HG02970 (cell line): Measurements from ENCODE around the gene SEC24C.
"Not testable (repeated sequence)": the region's sequence is repeated elsewhere in the genome, so short reads cannot be mapped to it uniquely, and the experiment has no call there.

Source experiments
- ATAC-seq: cut with Tn5 transposase; IDR thresholded peaks from one replicate; pipeline ENCODE4 v1.9.1; 2021; ENCODE audit warnings: mild to moderate bottlenecking, moderate library complexity, moderate number of reproducible peaks; ENCODE audit not compliant: unreplicated experiment, low FRiP score

The SEC24C gene

GRCh38 chr10:73769396-73769795 lies 25.2 kb downstream of the SEC24C start:
- no peak for ATAC-seq

- ATAC-seq: peak; percentile 45
Measured at GRCh38 chr10:73771722-73772280, 27.6 kb downstream of the SEC24C start.

GRCh38 chr10:73772281-73773151 lies 28.3 kb downstream of the SEC24C start:
- ATAC-seq: peak; percentile 48

- no peak for ATAC-seq
Measured at GRCh38 chr10:73773152-73773879, 29.1 kb downstream of the SEC24C start.

- no peak for ATAC-seq
Measured at GRCh38 chr10:73774637-73775036, 30.5 kb downstream of the SEC24C start.

GRCh38 chr10:73779018-73779417 lies 34.8 kb downstream of the SEC24C start:
- ATAC-seq: no peak

GRCh38 chr10:73779539-73780197 lies 35.5 kb downstream of the SEC24C start:
- ATAC-seq: no peak

GRCh38 chr10:73780301-73780700 lies 36.1 kb downstream of the SEC24C start:
- ATAC-seq: no peak

GRCh38 chr10:73780966-73781365 lies 36.8 kb downstream of the SEC24C start:
- ATAC-seq: no peak

- peak; percentile 5 for ATAC-seq
Measured at GRCh38 chr10:73781548-73781878, 37.3 kb downstream of the SEC24C start.

- peak; percentile 44 for ATAC-seq
Measured at GRCh38 chr10:73781879-73782748, 37.9 kb downstream of the SEC24C start, which contains the start of gene CHCHD1. TSS of gene CHCHD1 (plus strand) at chr10:73782048. CDS start at chr10:73782076, 28 bp downstream.

GRCh38 chr10:73782749-73783085 lies 38.5 kb downstream of the SEC24C start:
- ATAC-seq: no peak

- peak; percentile 61 for ATAC-seq
Measured at GRCh38 chr10:73785211-73785720, 41.1 kb downstream of the SEC24C start, which contains the start of gene ZSWIM8. TSS of gene ZSWIM8 (plus strand) at chr10:73785606. CDS start at chr10:73785879, 273 bp downstream.

- ATAC-seq: peak; percentile 18
Measured at GRCh38 chr10:73785721-73786511, 41.7 kb downstream of the SEC24C start.

GRCh38 chr10:73786512-73786885 lies 42.3 kb downstream of the SEC24C start:
- no peak for ATAC-seq

GRCh38 chr10:73787031-73787800 lies 43.0 kb downstream of the SEC24C start:
- not testable (repeated sequence) for ATAC-seq

- ATAC-seq: no peak
Measured at GRCh38 chr10:73788864-73789658, 44.9 kb downstream of the SEC24C start.
